NCI-H2196 (cell line): ENCODE results near the gene ATP9B.

ENCODE experiments used
- DNase-seq: peaks from one replicate; lab custom pipeline; 2025; ENCODE audit not compliant: unreplicated experiment; lab: John Stamatoyannopoulos, UW

ATP9B gene

DNA sequence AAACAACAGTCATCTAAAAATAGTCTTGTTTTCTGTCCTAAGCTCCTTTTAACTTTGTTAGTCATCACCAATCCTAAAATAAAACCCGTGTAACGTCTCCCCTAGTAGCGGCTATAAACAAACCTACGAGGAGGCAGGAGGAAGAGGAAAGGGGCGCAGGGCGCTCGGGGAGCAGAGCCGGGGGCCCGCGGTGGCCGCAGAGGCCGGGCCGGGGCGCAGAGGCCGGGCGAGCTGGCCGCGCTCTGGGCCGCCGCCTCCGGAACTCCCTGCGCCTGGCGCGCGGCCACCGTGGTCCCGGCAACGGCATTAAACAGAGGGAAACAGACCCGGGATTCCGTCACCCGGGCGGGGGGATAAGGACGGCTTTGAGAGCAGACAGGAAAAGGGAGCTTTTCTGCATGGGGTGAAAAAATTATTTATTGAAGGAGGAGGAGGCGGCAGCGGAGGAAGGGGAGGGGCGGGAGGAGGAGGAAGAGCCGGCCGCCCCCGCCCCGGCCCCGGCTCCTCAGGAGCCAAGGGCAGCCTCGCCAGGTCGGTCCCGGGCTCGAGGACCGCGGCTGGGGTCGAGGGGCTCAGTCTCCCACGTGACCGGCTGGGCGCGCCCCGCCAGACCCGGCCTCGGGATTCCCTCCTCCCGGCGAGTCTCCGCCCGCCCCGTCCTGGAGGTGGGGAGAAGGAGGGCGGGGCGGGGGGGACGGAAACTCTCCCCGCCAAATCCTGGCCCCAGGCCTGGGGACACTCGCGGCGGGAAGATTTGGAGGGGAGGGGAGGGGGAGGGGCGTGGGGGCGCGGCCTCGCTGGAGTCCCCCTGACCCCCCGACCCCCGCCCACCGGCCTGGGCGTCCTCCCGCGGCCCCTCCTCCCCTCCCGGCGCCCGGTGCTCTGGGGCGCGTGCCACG lies 324.7 kb downstream of the ATP9B start:
- DNase-seq: peak; percentile 97

DNA sequence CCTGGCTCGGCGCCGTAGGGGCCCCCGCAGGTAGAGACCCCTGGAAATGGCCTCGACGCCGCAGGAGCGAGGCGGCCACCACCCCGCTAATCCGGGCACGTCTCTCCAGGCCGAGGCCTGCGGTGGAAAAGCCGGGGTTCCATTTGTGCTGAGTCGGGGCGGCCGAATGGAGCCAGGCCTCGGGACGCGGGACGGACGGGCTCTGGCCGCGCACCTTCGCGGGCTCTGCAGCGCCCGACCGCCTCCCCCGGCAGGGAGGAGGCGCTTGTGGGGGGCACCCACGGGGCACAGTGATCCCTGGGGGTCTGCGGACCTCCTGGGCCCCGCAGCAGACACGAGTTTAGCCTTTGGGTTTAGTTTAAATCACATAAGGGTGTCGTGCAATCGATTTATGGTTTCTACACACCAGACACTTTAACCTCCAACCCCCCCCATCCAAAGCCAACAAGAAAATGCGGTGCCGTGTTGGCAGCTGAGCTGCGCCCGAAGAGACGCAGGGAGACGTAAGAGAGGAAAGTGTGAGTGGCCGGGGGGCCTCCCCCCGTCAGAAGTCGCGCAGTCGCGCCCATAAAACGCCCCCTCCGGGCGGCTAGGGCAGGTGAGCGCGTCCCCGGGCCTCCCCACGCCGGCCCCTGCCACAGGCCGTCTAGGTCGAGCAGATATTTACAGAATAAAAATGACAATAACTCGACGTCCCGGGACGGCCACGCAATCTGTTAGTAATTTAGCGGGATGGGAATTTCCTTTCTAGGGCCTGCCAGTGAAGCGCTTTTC lies 325.5 kb downstream of the ATP9B start:
- peak; percentile 62 for DNase-seq

DNA sequence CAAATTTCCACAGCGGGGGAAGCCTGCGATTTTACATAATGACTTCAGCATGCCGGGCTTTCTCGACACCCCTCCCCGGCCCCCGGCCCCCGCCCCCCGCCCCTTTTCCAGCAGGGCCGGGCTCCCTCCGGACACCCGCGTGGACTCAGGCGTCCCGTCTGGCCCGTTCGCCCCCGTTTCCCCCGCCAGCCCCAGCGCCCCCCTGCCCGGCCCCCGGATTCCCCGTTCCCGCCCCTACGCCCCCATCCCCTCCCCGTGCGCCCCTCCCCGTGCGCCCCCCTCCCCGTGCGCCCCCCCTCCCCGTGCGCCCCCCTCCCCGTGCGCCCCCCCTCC lies 326.1 kb downstream of the ATP9B start:
- no peak for DNase-seq

DNA sequence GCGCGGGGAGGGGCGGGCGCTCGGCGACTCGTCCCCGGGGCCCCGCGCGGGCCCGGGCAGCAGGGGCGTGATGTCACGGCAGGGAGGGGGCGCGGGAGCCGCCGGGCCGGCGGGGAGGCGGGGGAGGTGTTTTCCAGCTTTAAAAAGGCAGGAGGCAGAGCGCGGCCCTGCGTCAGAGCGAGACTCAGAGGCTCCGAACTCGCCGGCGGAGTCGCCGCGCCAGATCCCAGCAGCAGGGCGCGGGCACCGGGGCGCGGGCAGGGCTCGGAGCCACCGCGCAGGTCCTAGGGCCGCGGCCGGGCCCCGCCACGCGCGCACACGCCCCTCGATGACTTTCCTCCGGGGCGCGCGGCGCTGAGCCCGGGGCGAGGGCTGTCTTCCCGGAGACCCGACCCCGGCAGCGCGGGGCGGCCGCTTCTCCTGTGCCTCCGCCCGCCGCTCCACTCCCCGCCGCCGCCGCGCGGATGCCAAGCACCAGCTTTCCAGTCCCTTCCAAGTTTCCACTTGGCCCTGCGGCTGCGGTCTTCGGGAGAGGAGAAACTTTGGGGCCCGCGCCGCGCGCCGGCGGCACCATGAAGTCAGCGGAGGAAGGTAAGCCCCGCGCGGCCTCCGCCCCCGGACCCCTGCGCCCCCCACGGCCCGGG lies 326.7 kb downstream of the ATP9B start, which contains the start of gene NFATC1:
Gene NFATC1 (plus strand): TSS at position 170 of the 644 bp plus-strand sequence. CDS start 295 bp downstream, at position 465.
- DNase-seq: peak; percentile 76

DNA sequence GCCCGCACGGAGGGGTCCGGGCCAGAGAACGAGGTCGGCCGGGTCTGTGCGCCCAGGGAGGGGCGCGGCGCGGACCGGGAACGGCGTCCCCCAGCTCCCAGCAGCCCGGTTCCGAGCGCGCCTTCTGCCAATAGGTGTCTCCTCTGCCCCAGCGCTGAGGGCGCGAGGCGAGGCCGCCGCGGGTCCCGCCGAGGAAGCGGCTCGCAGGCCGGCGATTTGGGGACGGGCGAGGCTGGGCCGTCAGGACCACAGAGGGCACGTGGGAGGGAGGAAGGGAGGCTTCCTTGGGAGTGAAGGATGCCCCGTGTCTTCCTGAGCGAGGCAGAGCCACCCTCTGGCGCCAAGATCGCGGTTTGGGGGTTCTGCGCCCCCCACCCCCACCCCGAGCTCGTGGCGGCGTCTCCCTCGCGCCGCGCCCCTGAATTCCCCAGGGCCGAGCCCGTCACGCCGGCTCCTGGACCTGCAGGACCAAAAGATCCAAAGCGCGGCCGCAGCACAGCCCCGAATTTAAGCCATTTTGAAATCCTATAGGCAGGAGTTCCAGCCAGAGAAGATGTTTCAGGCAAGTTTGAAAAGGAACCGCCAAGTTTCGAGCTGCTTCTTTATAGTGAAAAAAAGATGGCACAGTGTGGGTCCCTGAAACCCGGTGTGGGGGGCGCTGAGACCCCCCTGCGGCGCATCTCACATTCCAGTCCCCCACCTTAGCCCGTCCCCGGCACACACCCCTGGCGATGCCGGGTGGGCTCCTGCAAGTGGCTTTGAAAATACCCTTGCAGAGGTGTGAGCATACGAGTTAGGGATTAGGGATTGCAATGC lies 327.4 kb downstream of the ATP9B start:
- no peak for DNase-seq

DNA sequence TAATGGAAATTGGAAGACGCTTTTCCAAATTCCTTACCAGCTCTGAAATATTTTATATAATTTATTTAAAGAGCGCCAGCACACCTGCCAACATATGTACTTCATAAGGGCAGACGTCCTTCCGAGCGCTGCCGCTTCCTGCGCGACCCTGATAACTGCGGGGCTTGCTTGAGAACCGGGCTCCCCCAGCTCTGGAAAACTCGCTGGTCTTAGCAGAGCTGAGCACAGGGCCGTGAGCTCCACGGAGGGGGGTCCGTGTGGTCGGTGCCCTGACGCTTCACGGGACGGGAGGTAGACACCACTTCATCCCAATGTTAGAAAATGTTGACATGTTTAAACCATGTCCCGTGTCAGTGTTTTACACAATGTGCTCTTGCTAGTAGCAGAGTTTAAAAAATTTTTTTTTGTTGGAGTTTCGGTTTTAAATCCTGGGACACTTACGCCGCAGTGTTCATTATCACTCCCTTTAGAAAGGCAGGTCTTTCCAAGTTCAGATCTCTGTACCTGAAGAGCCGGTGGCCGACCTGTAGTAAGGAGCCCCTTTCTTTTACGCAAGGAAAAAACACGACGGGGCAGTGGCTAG lies 328.1 kb downstream of the ATP9B start:
- no peak for DNase-seq

DNA sequence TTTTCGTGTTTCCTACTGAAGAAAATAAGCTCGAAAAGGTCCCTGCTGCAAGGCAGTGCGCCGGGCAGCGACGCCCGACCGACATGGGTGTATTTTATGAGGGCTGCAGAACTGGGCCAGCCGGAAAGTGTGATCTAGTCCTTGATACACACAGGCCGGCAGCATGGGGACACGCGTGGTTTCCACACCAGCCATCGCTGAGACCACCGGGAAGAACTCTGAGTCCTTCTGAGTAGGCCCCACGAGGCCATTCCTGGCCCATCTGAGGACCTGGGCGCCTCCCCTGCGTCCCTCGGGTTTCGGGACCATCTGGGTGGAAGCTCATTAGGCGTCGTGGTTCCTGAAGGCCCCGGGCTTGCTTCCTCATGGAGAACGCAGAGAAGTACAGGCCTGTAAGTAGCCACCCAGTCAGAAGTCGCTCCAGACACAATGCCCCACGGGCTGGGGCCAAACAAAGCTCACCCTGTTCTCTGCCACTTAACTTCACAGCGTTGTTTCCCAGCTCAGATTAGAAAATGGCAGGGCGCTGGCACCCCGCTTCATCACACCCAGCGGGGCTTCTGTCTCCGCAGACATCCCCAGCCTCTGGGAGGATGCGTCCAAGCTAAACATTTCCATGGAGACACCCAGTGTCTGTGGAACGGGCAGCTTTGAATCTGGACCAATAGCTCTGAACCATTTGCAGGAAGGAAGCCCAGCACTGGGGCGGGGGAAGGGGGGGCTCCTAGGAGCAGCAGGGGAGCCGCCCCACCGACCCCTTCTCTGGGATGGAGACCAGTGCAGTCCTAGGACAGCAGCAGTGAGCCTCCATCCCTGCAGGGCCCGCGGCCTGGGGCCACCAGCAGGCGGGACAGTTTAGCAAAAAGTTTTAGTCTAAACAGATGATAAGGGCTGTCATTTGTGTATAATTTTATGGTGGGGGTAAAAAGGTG lies 328.9 kb downstream of the ATP9B start:
- no peak for DNase-seq

DNA sequence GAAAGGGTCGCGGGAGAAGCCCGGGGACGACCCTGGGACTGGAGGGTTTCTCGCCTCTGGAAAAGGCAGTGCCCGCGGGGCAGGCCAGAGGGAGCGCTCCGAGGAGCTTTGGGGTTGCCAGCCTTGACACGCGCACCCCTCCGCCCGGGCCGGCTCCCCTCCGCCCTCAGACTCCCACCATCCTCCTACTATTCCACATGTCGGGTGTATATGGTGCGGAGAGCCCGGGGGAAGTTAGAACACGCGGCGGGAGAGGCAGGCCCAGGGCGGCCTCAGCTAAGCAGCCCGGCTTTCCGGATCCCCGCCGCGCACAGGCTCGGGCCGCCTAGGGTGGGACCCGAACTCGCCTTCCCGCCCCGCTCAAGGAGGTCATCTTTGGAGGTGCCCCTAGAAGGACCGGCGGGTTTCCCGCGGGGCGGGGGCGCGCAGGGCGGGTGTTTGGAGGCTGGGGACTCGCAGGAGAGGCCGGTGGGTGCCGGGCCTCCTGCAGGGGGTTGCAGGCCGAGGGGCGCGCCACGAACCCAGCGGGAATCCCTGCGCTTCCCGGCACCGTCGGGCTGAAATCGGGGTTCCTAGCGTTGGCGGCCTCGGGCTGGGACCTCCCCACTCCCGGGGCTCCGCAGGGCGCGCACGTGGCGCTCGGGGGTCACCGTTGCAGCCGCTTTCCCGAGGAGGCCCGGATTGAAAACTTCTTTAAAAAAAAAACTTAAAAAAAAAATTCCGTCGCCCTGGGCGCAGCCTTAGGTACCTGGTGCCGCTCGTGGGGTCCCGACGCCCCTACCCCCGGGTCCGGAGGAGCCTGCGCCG lies 330.3 kb downstream of the ATP9B start:
- DNase-seq: no peak

DNA sequence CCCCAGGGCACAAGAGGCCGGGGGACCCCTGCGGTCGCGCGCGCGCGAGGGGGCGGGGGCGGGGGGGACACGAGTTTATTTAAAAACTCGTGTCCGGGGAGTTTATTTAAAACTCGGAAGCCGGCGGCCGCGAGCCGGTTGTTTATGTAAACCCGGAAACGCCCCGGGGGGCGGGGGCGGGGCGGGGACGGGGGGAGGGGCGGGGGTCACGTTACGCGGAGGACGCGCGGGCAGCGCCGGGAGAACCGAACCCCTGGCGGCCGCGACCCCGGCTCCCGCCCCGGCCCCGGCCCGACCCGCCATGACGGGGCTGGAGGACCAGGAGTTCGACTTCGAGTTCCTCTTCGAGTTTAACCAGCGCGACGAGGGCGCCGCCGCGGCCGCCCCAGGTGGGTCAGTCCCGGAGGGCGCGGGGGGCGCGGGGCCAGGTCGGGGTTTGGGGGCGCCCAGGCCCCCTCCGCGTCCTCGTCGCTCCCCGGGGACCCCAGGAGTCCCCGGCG lies 330.9 kb downstream of the ATP9B start:
- peak; percentile 33 for DNase-seq

DNA sequence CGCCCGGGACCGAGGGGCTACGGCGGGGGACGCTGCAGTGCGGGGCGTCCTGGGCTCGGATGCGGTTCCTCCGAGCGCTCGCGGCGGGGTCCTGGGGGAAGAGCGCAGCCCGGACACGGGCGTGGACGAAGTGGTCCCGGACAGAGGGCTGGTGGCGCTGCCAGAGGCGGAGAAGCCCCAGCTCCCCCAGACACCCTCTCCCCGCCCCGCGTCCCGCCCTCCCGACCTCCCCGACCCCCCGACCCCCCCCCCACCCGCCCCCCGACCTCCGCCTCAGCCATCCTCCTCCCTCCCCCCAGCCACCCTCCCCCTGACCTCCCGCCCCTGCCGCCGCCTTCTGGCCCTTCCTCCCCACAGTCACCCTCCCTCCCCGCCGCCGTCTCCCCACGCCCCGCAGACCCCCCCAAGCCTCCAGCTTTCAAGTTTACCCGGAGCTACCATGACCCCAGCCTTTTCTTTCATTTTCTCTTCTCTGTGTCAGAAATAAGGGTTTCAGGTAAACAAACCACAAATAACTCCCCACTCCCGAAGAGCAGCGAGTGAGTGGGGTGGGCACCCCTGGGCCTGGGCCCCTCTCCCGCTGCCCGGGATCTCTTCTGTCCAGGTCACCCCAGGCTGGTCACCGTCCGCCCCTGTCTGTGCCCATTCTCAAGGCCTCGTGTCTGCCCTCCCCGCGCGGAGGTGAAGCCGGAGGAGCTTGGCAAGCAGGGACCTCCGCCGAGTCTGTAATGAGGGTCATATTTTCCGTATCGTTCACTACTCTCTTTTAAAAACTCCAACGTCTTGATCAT lies 331.6 kb downstream of the ATP9B start:
- DNase-seq: no peak

DNA sequence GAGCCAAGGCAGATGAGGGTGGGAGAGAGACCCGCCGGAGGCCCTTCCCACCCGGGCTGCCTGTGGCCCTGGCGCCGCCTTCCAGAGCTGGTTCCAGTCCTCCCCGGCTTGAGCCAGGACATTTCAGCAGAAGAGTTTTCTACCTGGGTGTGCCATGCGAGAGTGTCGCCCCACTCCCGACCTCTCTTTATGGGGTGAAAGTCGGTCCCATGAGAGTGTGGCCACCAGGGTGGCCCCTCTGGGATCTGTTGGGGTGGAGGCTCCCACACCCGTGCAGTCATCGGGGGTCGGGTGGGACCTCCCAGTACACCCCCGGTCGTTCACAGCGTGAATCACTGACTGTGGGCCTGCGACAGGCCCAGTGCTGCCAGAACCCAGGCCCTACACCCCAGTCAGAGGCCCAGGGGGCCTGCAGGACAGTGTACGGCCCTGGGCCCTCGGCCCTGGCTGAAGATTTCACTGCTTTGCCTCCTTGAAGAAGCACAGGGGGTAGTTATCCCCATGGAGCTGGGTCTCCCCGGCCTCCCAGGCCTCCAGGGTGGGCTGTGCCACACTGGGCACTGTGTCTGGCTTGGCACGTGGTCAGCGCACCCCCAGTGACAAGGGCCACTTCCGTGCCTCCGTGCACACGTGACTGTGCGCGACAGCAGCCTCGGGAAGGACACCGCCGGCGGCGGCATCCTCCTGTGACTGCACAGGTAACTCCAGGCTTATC lies 332.5 kb downstream of the ATP9B start:
- no peak for DNase-seq

DNA sequence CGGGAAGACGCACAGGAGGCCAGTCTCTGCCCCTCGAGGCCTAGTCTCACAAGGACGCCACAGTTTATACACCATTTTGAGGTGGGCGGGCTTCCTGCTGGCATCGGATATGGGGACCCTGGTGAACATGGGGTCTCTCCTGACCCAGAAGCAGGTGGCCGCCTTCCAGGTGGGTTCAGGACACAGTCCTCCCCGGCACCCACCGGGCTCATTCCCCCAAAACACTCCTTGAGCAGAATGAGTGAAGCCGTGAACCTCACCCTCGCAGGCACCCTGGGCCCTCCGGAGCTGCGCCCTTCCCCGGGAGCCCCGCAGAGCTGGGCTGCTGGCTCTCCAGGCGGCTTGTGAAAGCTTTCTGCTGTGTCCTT lies 333.0 kb downstream of the ATP9B start:
- no peak for DNase-seq

DNA sequence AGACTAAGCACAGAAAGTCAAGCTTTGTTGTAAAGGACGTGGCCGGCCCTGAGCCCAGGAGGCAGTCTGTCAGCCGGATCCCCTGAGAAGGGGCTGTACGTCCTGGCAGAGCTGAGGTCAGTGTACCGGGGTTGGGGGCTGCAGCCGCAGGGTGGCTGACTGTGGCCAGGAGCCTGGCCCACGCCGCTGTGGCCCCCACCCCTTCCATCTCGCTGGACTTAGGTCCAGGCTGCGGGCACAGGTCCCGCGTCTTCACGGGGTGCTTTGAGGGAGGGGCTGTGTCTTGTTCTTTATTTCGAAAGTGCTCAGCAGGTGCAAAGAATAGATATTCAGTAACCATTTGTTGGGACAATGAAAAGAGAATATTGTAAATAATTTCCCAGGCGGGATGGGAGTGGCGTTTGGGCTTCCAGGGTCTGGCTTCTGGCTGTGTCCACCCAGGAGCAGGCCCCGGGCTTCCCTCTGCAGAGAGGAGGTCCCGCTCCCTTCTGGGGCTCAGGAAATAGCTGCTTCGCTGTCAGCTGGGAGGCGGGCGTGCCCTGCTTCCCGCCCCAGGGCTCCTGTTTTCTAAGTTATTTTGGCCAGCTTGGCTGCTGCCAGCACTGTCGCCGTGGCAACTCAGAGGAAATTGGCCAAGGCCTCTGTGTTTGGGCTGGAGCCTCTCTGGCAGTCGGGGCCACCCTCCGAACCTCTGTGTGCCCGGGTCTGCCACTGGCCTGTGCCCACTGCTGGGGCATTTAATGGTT lies 334.0 kb downstream of the ATP9B start:
- no peak for DNase-seq

DNA sequence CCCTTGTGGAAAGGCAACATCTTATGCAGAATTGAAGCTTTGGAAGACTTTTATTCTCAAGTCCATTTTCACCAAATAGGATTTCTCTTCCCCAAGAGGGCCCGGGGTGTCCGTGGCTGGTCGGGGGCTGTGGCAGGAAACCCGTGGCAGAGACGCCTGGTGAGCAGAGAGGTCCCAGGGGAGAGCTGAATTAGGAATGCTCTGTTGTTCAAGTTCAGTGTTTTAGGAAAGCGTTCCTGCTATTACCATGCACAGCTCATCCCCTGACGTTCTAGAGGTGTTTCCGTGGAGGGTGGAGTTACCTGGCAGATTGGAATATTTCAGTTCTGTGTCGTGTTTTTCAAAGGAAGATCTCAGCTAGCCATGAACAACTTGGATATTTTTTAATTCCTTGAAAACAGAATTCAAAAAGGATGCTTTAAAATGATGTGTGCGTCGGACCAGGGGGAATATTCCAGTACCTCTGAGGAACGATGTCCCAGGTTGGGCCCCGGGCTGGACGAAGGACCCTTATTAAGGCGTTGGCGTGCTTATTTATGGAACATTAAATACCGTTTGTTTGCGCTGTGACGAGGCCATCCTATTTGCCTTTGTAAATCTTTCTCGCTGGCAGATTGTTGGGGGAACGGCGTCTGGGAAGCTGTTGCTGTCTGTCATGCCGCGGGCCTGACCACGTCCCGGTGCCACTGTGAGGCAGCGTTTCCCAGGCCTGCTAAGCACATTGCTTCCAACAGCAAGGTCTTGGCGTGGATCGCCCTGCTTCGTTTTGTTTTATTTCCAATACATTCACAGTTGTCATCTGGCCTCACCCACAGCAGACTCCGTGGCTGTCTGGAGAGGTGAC lies 334.8 kb downstream of the ATP9B start:
- DNase-seq: no peak

DNA sequence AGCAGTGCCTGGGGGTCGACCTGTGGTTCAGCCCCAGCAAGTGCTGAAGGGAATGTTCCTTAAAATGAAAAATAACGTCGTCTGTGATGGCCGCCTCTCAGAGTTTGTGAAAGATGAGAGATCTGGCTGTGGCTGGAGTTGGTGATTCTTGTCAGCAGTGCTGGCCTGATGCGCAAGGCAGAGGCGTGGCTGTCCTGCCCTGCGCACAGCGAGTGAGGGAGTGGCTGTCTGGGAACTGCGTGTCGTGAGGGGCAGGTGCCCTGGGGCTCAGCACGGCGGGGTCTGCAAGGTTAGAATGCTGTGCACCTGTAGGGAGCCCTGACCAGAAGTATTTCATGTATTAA lies 335.3 kb downstream of the ATP9B start:
- no peak for DNase-seq
